Measurements from ENCODE around the gene FGD3. TPM values are rescaled to one million over a fixed set of nuclear protein-coding genes. Genes with fewer than 3 reads are reported as not detected.

The FGD3 gene
- polyA plus RNA-seq, 2 of the 4 experiments (the other 2 are of a cell fraction): 0.18 to 0.23 TPM

GRCh38 chr9:92911511-92912475 is 35.5 kb upstream of the FGD3 start:
- H3K27ac ChIP-seq: no peak overlapping the region
- peak in 1 of 2 experiments; percentile 40 for DNase-seq (ENCODE audit: low read depth in 1 of 2, low spot score in 1 of 2)
- no peak for FAIRE-seq

GRCh38 chr9:92917176-92917800 is 30.0 kb upstream of the FGD3 start:
- no peak for FAIRE-seq
- Histone ChIP-seq H3K4me1 (peaks cover 2% of the 10 kb centered on the region; the same call in 2 of the 3 replicates), H3K27ac (no peak overlapping the region), H3K9me3 (no peaks in the 10 kb centered on the region), H3K4me3 (no peak overlapping the region), H3K4me2 (no peak overlapping the region)
- POLR2A ChIA-PET: no interaction called here
- DNase-seq (ENCODE audit: low read depth in 1 of 2, low spot score in 1 of 2): no peak
- ATAC-seq: no peak
- 39% methylated on average over 2 of the region's 2 CpGs for WGBS (ENCODE audit: missing lambda C conversion rate)
- TF ChIP-seq ZNF302 (CRISPR knock-in tag; IDR thresholded peaks at IDR 0.05) (no peak), CHD4 (IDR thresholded peaks at IDR 0.05; ENCODE audit: borderline replicate concordance) (no peak), CTCF (IDR thresholded peaks at IDR 0.05) (no peak), JUNB (IDR thresholded peaks at IDR 0.05) (no peak), KDM5A (IDR thresholded peaks at IDR 0.05) (no peak), TP53 (CRISPR knock-in tag; IDR thresholded peaks at IDR 0.05) (no peak), NPAS2 (CRISPR knock-in tag; IDR thresholded peaks at IDR 0.05; ENCODE audit: borderline replicate concordance) (no peak), RCOR1 (IDR thresholded peaks at IDR 0.05; ENCODE audit: low read depth, low read length) (no peak), EHF (CRISPR knock-in tag; IDR thresholded peaks at IDR 0.05) (no peak), HOXB13 (CRISPR knock-in tag; IDR thresholded peaks at IDR 0.05; ENCODE audit: low read depth) (no peak), ZFP36 (IDR thresholded peaks at IDR 0.05; ENCODE audit: borderline replicate concordance, partially characterized antibody) (no peak), MYC (IDR thresholded peaks at IDR 0.05; ENCODE audit: borderline replicate concordance, low read length) (no peak), HMGXB4 (CRISPR knock-in tag; IDR thresholded peaks at IDR 0.05; ENCODE audit: borderline replicate concordance) (no peak), RARB (CRISPR knock-in tag; IDR thresholded peaks at IDR 0.05) (no peak), EP300 (IDR thresholded peaks at IDR 0.05) (no peak), POLR2AphosphoS2 (conservative IDR thresholded peaks at IDR 0.05; ENCODE audit: low read length) (no peak), NFE2L2 (conservative IDR thresholded peaks at IDR 0.05; ENCODE audit: low read length) (no peak), FOXS1 (CRISPR knock-in tag; IDR thresholded peaks at IDR 0.05) (no peak)
- CTCF ChIA-PET: no interaction called here

More at GRCh38 chr9:92911511-92912475, 35.5 kb upstream of the FGD3 start:
- ChIA-PET CTCF (interaction anchor here (1.1 kb wide), 1 partner anchor 46 kb away, joined by 3 read pairs; no protein-coding TSS in a partner anchor), POLR2A (no interaction called here)
- H3K4me2 ChIP-seq: peak overlapping the region; percentile 64
- H3K9me3 ChIP-seq: no peaks in the 10 kb centered on the region
- peak; percentile 71 to 78 for ATAC-seq
- WGBS (ENCODE audit: missing lambda C conversion rate): 27% methylated on average over 11 of the region's 11 CpGs
- no peak overlapping the region for H3K4me3 ChIP-seq
- peaks cover 16% of the 10 kb centered on the region; the same call in 2 of the 3 replicates for H3K4me1 ChIP-seq
- TF ChIP-seq EP300 (IDR thresholded peaks at IDR 0.05): no peak
- TF ChIP-seq GATA3 (IDR thresholded peaks at IDR 0.05; ENCODE audit: borderline replicate concordance): 0 out of 2 replicates have a peak, but pooled peaks have one; percentile 39

Data from A549 (cell line).